A673 (cell line): Measurements from ENCODE around the gene LCN15. TPM values are rescaled to one million over a fixed set of nuclear protein-coding genes. Genes with fewer than 3 reads are reported as not detected.

ENCODE experiments used
- BruUV-seq: library from RNA; stranded (reverse); fragments of 400-500 nt; replicated peaks from 2 replicates; lab custom pipeline; 2021; lab: Mats Ljungman, UMichigan
- CTCF ChIA-PET: fragments of 300-600 bp; sonication (Branson Sonifier 250); formaldehyde crosslinking; loops from one replicate; lab custom pipeline; 2022; ENCODE audit warnings: antibody characterized with exemption; lab: Charles Lee
- POLR2A ChIA-PET: fragments of 300-600 bp; sonication (Branson Sonifier 250); formaldehyde crosslinking; loops from one replicate; lab custom pipeline; 2022; ENCODE audit warnings: antibody characterized with exemption; ENCODE audit not compliant: low non-redundant PET; lab: Charles Lee
- DNase-seq: peaks from one replicate; pipeline ENCODE4 v3.0.0-alpha.2; 2015; ENCODE audit warnings: low spot score
- H3K27ac ChIP-seq: fragments of 200-600 bp; sonication (generic); 2 replicates; pipeline ENCODE4 v1.5.1; 2016; ENCODE audit warnings: mixed run types, low read depth, mild to moderate bottlenecking, mixed read lengths, antibody characterized with exemption, low read length; ENCODE audit not compliant: poor library complexity, severe bottlenecking
- H3K27me3 ChIP-seq: fragments of 200-600 bp; sonication (generic); replicated peaks from 2 replicates; pipeline ENCODE4 v1.6.1; 2017; ENCODE audit warnings: mixed run types, low read depth, mild to moderate bottlenecking, mixed read lengths, antibody characterized with exemption, low read length; ENCODE audit not compliant: insufficient read depth, poor library complexity
- H3K36me3 ChIP-seq: fragments of 200-600 bp; sonication (generic); 2 replicates; pipeline ENCODE4 v1.6.1; 2016; ENCODE audit warnings: mixed run types, mild to moderate bottlenecking, mixed read lengths, antibody characterized with exemption, low read length; ENCODE audit not compliant: insufficient read depth, poor library complexity, severe bottlenecking
- H3K4me1 ChIP-seq: fragments of 200-600 bp; sonication (generic); 2 replicates; pipeline ENCODE4 v1.6.1; 2017; ENCODE audit warnings: mixed run types, mild to moderate bottlenecking, mixed read lengths, antibody characterized with exemption, low read length; ENCODE audit not compliant: insufficient read depth, poor library complexity, severe bottlenecking
- H3K4me3 ChIP-seq: fragments of 200-600 bp; sonication (generic); 2 replicates; pipeline ENCODE4 v1.5.1; 2016; ENCODE audit warnings: low read depth, mixed run types, mild to moderate bottlenecking, mixed read lengths, low read length; ENCODE audit not compliant: poor library complexity, severe bottlenecking
- H3K9me3 ChIP-seq: fragments of 200-600 bp; sonication (generic); 2 replicates; pipeline ENCODE4 v1.6.1; 2016; ENCODE audit warnings: mixed run types, low read depth, mild to moderate bottlenecking, mixed read lengths, antibody characterized with exemption, low read length; ENCODE audit not compliant: poor library complexity, severe bottlenecking
- CTCF ChIP-seq: fragments of 300-800, 200-600 bp; sonication (generic); conservative IDR thresholded peaks from 2 replicates; pipeline ENCODE4 v1.5.1; 2017; ENCODE audit warnings: low read depth, mild to moderate bottlenecking, antibody characterized with exemption, low read length, moderate library complexity, mixed read lengths
- EZH2 ChIP-seq: fragments of 200-600 bp; sonication (generic); IDR thresholded peaks from 2 replicates; pipeline ENCODE4 v1.6.1; 2017; ENCODE audit warnings: borderline replicate concordance, low read depth, mild to moderate bottlenecking, mixed read lengths, antibody characterized with exemption, low read length; ENCODE audit not compliant: poor library complexity, severe bottlenecking
- intact Hi-C: fragments of 100-400 bp; cut with micrococcal nuclease; formaldehyde crosslinking; loops from one replicate; pipeline ENCODE4 v1.10.0; 2022; ENCODE audit not compliant: unreplicated experiment
- total RNA-seq: library from RNA; stranded (reverse); gene quantifications from 2 replicates; pipeline ENCODE4 v1.2.3, GENCODE V29; 2021

Gene LCN15
- total RNA-seq, 1 experiment from 2014 or later, result not detected

DNA sequence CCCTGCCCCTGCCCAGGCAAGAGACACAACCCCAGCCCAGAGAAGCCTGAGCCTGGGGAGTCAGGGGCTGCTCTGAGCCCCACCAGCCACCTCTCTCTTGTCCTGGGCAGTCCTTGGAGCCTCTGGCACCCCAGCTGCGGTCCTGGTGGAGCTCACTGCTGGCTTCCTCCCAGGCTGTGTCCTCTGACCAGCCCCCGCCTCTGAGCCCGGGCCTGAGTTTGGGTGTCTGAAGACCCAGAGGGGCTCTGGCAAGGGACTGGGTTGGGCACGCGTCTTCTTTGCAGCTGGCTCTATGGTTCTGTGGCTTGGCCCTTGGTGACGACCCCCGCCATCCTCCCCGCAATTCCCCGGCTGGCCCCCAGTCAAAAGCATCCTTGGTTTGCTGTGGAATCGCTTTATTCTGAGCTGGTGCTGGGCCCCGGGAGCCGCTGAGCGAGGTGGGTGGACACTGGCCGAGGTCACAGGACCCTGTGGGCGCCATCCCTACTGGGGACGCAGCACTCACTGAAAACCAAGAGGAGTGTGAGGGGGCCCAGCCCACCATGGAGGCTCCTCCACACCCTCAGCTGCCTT lies 20.6 kb downstream of the LCN15 start:
- ChIA-PET POLR2A (no interaction called here), CTCF (interaction anchor here (0.6 kb wide), 1 partner anchor 20 kb away, joined by 4 read pairs; no protein-coding TSS in a partner anchor)
- BruUV-seq, result no TSS peak

DNA sequence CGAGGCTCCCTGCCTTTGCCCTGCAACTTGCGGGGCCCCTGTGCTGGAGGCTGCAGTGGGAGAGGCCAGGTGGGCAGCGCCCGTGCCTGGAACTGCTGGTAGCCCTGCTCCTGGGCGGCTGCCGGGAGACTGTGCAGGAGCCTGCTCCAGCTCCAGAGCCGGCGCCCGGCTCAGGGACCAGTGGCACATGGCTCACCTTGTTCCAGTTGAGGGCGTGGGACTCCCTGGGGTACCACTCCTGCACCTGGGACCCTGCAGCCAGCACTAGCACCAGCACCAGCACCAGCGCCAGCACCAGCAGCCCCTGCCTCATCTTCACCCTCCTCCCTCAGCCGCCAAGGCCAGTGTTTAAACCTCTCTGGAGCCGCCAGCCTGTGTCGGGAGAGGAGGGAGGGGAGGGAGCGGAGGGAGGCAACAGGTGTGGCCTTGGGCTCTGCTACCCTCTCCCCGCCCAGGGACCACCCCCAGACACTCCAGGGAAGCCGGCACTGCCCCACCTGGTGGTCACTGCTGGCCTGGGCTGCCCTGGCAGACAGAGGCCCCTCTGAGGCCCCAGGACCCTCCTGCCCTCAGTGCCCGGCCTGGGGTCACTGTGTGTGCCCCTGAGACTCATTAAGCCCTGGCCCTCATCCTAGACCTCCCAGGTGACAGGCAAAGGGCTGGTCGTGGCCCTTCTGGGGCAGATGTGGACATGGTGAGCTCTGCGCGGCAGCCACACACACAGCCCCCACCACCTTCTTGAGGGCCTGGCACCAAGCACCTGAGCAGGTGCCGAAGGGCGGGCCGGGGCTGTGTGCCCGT lies 21.5 kb downstream of the LCN15 start, which contains the start of gene LCN10:
Gene LCN10, minus strand, starts transcription at position 350 of the 801 bp plus-strand sequence. Its CDS starts 37 bp downstream, at position 313.
- no TSS peak for BruUV-seq
- H3K36me3 ChIP-seq, result no peaks in the 10 kb centered on the region
- ChIA-PET CTCF (no interaction called here), POLR2A (no interaction called here)
- peaks cover 13% of the 10 kb centered on the region for H3K4me1 ChIP-seq
- TF ChIP-seq EZH2 (no peak), CTCF (no peak)
- intact Hi-C loops, result no loop called here
- DNase-seq, result no peak
- no peaks in the 10 kb centered on the region for H3K27me3 ChIP-seq
- no peak within 1 kb of the TSS for H3K27ac ChIP-seq
- H3K4me3 ChIP-seq, result no peak within 1 kb of the TSS
- H3K9me3 ChIP-seq, result no peaks in the 10 kb centered on the region

More for the DNA sequence above, 20.6 kb downstream of the LCN15 start:
- Histone ChIP-seq H3K36me3 (no peaks in the 10 kb centered on the region), H3K9me3 (no peaks in the 10 kb centered on the region), H3K27me3 (no peaks in the 10 kb centered on the region), H3K4me3 (no peak overlapping the region), H3K4me1 (peaks cover 13% of the 10 kb centered on the region), H3K27ac (no peak overlapping the region)
- no peak for DNase-seq
- TF ChIP-seq EZH2 (no peak), CTCF (no peak)
- intact Hi-C loops, result no loop called here

DNA sequence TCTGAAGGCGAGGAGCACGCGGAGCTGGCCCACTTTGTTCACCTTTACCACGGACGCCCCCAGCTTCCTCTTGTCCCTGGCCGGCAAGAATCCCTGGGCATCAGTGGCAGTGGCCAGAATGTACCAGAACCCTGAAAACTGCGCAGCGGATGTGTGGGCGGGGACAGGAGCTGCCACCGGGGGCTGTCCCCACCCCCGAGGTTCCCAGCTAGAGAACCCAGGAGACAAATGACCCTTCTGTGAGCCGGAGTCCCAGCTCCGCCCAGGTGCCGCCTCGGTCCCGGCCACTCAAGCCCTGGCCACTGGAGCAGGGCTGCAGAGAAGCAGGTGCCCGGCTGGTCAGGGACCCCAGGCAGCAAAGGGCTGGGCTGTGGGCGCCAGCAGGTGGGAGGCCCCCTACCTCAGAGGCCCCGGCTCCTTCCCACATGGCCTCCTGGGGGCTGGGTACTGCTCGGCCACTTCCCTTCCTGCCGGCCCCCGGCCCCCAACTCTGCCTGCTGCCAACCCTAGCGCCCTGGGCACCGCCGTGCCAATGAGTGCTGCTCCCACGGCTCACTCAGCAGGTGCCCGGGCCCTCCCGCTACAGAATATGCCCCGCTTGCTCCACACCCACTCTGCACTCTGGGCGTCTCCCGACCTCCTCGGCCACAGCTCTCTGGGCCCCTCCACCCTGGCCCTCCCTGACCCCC lies 22.3 kb downstream of the LCN15 start:
- CTCF ChIA-PET, result no interaction called here
- Histone ChIP-seq H3K4me3 (no peak overlapping the region), H3K9me3 (no peaks in the 10 kb centered on the region), H3K36me3 (no peaks in the 10 kb centered on the region), H3K4me1 (peaks cover 13% of the 10 kb centered on the region), H3K27me3 (no peaks in the 10 kb centered on the region), H3K27ac (no peak overlapping the region)
- TF ChIP-seq CTCF (no peak), EZH2 (no peak)
- DNase-seq, result no peak
- no TSS peak for BruUV-seq
- intact Hi-C loops, result no loop called here
- POLR2A ChIA-PET, result no interaction called here
